ENCODE measurements around the gene KRTAP10-9.
"Not testable (repeated sequence)": the region's sequence is repeated elsewhere in the genome, so short reads cannot be mapped to it uniquely, and the experiment has no call there.

KRTAP10-9 gene

GRCh38 chr21:44650973-44651675 is 24.2 kb downstream of the KRTAP10-9 start:
- TF ChIP-seq POLR2A (IDR thresholded peaks at IDR 0.05; ENCODE audit: low read depth, low read length), result no peak
- DNase-seq (ENCODE audit: insufficient read length, low spot score) (no peak), FAIRE-seq (no peak)

- FAIRE-seq (no peak), DNase-seq (ENCODE audit: insufficient read length, low spot score) (no peak)
- no peak for TF ChIP-seq POLR2A (IDR thresholded peaks at IDR 0.05; ENCODE audit: low read depth, low read length)
Measured at GRCh38 chr21:44653123-44653522, 26.2 kb downstream of the KRTAP10-9 start.

GRCh38 chr21:44653656-44654575 is 27.0 kb downstream of the KRTAP10-9 start:
- no peak for TF ChIP-seq POLR2A (IDR thresholded peaks at IDR 0.05; ENCODE audit: low read depth, low read length)
- no peak for DNase-seq (ENCODE audit: insufficient read length, low spot score)
- no peak for FAIRE-seq

- TF ChIP-seq POLR2A (IDR thresholded peaks at IDR 0.05; ENCODE audit: low read depth, low read length), result no peak
- DNase-seq (ENCODE audit: insufficient read length, low spot score), result no peak
- no peak for FAIRE-seq
Measured at GRCh38 chr21:44654576-44655175, 27.8 kb downstream of the KRTAP10-9 start, which contains the start of gene KRTAP12-4. KRTAP12-4 (minus strand) TSS chr21:44654659; CDS start chr21:44654614, 45 bp downstream.

GRCh38 chr21:44656868-44657267 is 30.0 kb downstream of the KRTAP10-9 start:
- DNase-seq (ENCODE audit: insufficient read length, low spot score) (no peak), FAIRE-seq (no peak)
- TF ChIP-seq POLR2A (IDR thresholded peaks at IDR 0.05; ENCODE audit: low read depth, low read length), result no peak

GRCh38 chr21:44657635-44658540 is 31.0 kb downstream of the KRTAP10-9 start, which contains the start of gene KRTAP12-3:
KRTAP12-3 (plus strand) TSS chr21:44657932; CDS start chr21:44657980, 48 bp downstream.
- no peak for FAIRE-seq
- peak; percentile 19; the same call in 1 of the 2 replicates for TF ChIP-seq POLR2A (IDR thresholded peaks at IDR 0.05; ENCODE audit: low read depth, low read length)
- DNase-seq (ENCODE audit: insufficient read length, low spot score), result no peak

GRCh38 chr21:44658541-44658910 is 31.6 kb downstream of the KRTAP10-9 start:
- TF ChIP-seq POLR2A (IDR thresholded peaks at IDR 0.05; ENCODE audit: low read depth, low read length), result no peak

GRCh38 chr21:44658913-44659595 is 32.2 kb downstream of the KRTAP10-9 start:
- FAIRE-seq, result no peak
- no peak for DNase-seq (ENCODE audit: insufficient read length, low spot score)
- TF ChIP-seq POLR2A (IDR thresholded peaks at IDR 0.05; ENCODE audit: low read depth, low read length), result no peak

More at GRCh38 chr21:44658541-44658910, 31.6 kb downstream of the KRTAP10-9 start:
- no peak for FAIRE-seq
- DNase-seq (ENCODE audit: insufficient read length, low spot score), result no peak

- DNase-seq (ENCODE audit: insufficient read length, low spot score); FAIRE-seq: not testable (repeated sequence)
Measured at GRCh38 chr21:44661567-44661966, 34.7 kb downstream of the KRTAP10-9 start.

- DNase-seq (ENCODE audit: insufficient read length, low spot score) (no peak), FAIRE-seq (no peak)
- TF ChIP-seq POLR2A (IDR thresholded peaks at IDR 0.05; ENCODE audit: low read depth, low read length), result no peak
Measured at GRCh38 chr21:44664691-44665090, 37.8 kb downstream of the KRTAP10-9 start.

GRCh38 chr21:44666401-44667320 is 39.8 kb downstream of the KRTAP10-9 start, which contains the start of gene KRTAP12-2:
KRTAP12-2 (minus strand) TSS chr21:44666927; CDS start chr21:44666886, 41 bp downstream.
- no peak for TF ChIP-seq POLR2A (IDR thresholded peaks at IDR 0.05; ENCODE audit: low read depth, low read length)
- DNase-seq (ENCODE audit: insufficient read length, low spot score), result no peak
- FAIRE-seq, result no peak
